Measurements from ENCODE around the gene SCART1.
A peak's percentile ranks its signal among the peaks of the same experiment; 100 is the strongest.
"Not testable (repeated sequence)": the region's sequence is repeated elsewhere in the genome, so short reads cannot be mapped to it uniquely, and the experiment has no call there.

SCART1 gene

GRCh38 chr10:133456041-133456951 lies 2.6 kb downstream of the SCART1 start:
- no peak for DNase-seq

- DNase-seq, result no peak
Measured at GRCh38 chr10:133457100-133457841, 3.5 kb downstream of the SCART1 start.

GRCh38 chr10:133458021-133458709 lies 4.4 kb downstream of the SCART1 start:
- no peak for DNase-seq

- DNase-seq, result no peak
Measured at GRCh38 chr10:133458710-133459453, 5.1 kb downstream of the SCART1 start.

- no peak for DNase-seq
Measured at GRCh38 chr10:133459454-133460207, 5.9 kb downstream of the SCART1 start.

GRCh38 chr10:133460208-133460769 lies 6.5 kb downstream of the SCART1 start:
- peak; percentile 9 for DNase-seq

- DNase-seq, result peak; percentile 6
Measured at GRCh38 chr10:133461027-133461426, 7.3 kb downstream of the SCART1 start.

- DNase-seq, result peak; percentile 12
Measured at GRCh38 chr10:133461841-133462240, 8.1 kb downstream of the SCART1 start.

- peak; percentile 8 for DNase-seq
Measured at GRCh38 chr10:133462512-133463305, 9.0 kb downstream of the SCART1 start.

- DNase-seq, result peak; percentile 5
Measured at GRCh38 chr10:133464582-133465031, 10.9 kb downstream of the SCART1 start.

GRCh38 chr10:133465191-133465949 lies 11.6 kb downstream of the SCART1 start:
- DNase-seq, result peak; percentile 13

- no peak for DNase-seq
Measured at GRCh38 chr10:133465950-133466474, 12.3 kb downstream of the SCART1 start.

- peak; percentile 12 for DNase-seq
Measured at GRCh38 chr10:133466683-133467275, 13.0 kb downstream of the SCART1 start.

GRCh38 chr10:133467286-133467911 lies 13.7 kb downstream of the SCART1 start:
- peak; percentile 17 for DNase-seq

- DNase-seq, result not testable (repeated sequence)
Measured at GRCh38 chr10:133469205-133469604, 15.5 kb downstream of the SCART1 start.

- no peak for DNase-seq
Measured at GRCh38 chr10:133471300-133472109, 17.8 kb downstream of the SCART1 start.

- DNase-seq, result no peak
Measured at GRCh38 chr10:133473270-133473669, 19.5 kb downstream of the SCART1 start.

GRCh38 chr10:133474027-133474426 lies 20.3 kb downstream of the SCART1 start:
- DNase-seq, result peak; percentile 13
